ENCODE measurements around the gene NOS3. TPM values are rescaled to one million over a fixed set of nuclear protein-coding genes. Genes with fewer than 3 reads are reported as not detected.

Gene NOS3
- total RNA-seq, 1 experiment from 2014 or later, result 41.6 TPM

DNA sequence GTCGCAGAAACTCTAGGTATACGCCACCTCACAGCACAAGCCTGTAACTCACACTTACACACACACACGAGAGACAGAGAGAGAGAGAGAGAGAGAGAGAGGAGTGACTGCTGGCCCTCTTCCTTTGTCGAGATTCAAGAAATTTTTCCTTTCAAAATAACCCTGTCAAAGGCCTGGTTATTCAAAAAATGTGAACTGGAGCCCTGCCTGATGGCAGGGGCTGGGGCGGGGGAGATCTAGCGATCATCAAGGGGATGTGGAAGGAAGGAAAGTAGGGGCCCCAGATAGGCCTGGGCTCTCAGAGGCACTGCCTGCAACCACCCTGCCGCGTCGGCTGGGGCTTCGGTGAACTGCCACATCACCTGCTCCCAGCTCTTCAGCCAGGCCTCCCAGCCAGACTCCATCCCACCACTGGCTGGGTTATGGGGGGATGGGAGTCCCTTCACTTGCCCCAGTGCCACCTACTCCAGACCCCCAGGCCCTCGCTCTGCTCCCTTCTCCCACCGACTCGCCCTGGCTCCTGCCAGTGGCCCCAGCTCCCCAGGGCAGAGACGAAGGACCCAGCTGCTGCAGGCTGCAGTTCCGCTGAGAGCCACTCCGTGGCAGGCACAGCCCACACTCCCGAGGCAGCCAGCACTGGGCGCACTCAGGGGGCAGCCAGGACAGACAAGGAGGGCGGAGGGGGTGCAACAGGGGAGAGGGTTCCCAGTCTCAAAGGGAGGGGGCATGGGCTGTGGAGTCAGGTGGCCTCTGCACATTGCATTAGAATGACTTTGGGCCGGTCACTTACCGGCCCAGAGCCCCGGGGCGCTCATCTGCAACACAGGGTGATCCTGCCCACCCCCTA, 28.0 kb upstream of the NOS3 start:
- in situ Hi-C loops (cut with HindIII; ENCODE audit: low sequenced_read_pairs), result no loop called here
- DNase-seq (ENCODE audit: low spot score), result peak; percentile 82

DNA sequence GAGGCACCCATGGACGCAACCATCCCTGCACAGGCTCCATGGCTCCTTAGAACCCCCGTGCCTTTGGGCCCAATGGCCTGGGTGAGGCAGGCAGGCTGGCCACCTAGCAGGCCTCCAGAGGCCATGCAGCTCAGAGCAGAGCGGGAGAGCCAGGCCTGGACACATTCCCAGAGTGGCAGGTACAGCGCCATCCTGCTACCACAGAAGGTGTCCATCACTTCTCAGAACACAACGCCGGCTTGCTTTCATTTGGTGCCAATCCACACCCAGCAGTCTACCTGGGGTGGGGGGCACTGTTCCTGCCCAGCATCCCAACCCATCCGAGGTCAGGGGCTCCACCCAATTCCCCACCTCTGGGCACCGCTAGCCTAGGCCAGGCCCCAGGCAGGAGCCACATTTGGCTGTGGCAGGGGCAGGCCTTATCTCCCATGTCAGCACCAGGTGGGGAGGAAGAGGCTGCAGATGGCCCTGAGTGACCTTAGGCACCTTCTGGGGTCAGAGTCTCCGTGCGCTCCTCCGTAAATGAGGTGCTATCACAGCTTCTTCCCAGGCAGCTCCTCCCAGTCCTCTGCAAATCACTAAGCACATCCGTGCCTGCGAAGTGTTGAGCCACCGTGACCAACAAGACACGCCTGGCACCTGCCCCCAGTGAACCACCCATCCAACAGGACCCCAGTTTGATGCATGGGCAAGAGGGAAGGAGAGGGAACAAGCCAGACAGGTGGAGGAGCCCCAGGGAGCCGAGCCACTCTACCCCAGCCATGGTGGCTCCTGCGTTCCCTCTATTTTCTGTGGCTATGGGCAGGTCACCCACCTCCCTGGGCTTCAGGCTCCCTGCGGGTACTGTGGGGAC, 26.9 kb upstream of the NOS3 start:
- peak; percentile 67 for DNase-seq (ENCODE audit: low spot score)
- in situ Hi-C loops (cut with HindIII; ENCODE audit: low sequenced_read_pairs), result no loop called here

- peak; percentile 91 for DNase-seq (ENCODE audit: low spot score)
- in situ Hi-C loops (cut with HindIII; ENCODE audit: low sequenced_read_pairs), result no loop called here
These were observed 26.2 kb upstream of the NOS3 start for GRCh38 chr7:150964593-150965111.

DNA sequence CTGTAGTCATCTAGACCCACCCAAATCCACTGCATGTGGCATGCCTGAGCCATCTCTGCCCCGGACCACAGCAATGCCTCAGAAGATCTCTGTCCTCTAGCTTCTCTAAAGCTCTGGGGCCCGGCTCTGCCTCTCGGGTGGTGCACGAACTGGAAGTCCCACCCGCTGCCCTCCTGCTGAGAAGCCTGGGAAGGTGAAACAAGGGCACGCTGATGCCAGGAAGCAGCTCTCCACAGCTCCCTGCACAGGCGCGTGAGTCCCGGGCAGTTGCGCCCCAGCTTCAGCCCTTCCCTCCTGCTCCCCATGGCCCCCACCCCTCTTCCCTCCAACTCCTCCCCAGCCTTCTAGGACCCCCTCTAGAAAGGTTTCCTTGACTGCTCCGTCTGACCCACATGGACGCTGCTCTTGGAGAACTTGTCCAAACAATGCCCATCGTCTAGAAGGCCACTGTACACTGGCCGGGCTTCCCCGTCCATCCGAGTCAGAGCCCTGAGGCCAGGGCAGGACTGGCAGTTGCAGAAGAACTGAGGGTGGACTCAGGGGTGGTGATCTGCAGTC, 25.5 kb upstream of the NOS3 start:
- in situ Hi-C loops (cut with HindIII; ENCODE audit: low sequenced_read_pairs), result no loop called here
- DNase-seq (ENCODE audit: low spot score), result no peak

- in situ Hi-C loops (cut with HindIII; ENCODE audit: low sequenced_read_pairs), result no loop called here
- DNase-seq (ENCODE audit: low spot score), result peak; percentile 35
These were observed 24.8 kb upstream of the NOS3 start for GRCh38 chr7:150966002-150966401.

GRCh38 chr7:150967349-150967748, 23.5 kb upstream of the NOS3 start:
- DNase-seq (ENCODE audit: low spot score), result no peak
- in situ Hi-C loops (cut with HindIII; ENCODE audit: low sequenced_read_pairs), result no loop called here

DNA sequence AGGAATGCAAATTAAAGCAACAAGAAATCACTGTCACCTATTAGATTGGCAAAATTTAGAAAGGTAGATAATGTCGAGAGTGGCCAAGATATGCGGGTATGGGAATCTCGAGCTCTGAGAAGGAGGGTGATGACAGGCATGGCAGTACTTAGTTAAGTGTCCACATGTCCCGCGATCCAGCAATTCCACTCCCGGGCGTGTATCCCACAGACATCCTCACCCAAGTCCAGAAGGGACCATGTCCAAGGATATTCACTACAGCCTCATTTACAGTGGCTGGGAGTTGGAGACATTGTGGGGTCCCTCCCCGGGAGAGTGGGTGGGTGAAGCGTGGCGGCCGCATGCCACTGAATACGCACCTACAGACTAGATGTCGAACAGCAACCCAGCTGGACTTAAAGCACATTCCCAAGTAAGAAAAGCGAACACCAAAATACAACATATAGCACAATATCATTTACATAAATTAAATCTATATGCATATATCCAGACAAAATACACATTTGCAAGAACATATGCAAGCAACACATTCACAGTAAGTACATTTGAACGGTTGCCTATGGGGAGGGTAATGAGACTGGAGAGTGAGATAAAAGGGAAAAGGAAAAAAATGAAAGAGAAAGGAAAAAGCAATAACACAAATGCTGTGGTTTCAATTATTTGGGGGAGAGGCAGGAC, 22.6 kb upstream of the NOS3 start:
- in situ Hi-C loops (cut with HindIII; ENCODE audit: low sequenced_read_pairs), result no loop called here
- no peak for DNase-seq (ENCODE audit: low spot score)

GRCh38 chr7:150968734-150969372, 22.0 kb upstream of the NOS3 start:
- DNase-seq (ENCODE audit: low spot score), result peak; percentile 43
- in situ Hi-C loops (cut with HindIII; ENCODE audit: low sequenced_read_pairs), result no loop called here

DNA sequence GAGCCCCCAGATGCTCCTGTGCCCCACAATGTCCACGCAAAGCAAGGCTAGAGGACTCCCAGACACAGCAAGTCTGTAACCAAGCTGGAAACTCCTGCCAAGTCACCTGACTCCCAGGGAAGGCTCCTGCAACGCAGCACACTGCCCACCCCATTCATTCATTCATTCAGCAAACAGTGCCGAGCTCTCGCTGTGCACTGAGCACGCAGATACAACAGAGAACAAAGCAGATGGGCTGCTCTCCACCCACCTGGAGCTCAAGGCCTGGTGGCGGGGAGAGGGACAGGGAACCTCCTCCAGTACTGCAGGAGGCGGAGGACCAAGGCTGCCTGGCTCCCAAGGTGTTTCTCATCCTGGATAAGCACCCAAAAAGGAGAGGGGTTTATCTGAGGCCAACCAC, 21.3 kb upstream of the NOS3 start:
- peak; percentile 90 for DNase-seq (ENCODE audit: low spot score)
- in situ Hi-C loops (cut with HindIII; ENCODE audit: low sequenced_read_pairs), result no loop called here

DNA sequence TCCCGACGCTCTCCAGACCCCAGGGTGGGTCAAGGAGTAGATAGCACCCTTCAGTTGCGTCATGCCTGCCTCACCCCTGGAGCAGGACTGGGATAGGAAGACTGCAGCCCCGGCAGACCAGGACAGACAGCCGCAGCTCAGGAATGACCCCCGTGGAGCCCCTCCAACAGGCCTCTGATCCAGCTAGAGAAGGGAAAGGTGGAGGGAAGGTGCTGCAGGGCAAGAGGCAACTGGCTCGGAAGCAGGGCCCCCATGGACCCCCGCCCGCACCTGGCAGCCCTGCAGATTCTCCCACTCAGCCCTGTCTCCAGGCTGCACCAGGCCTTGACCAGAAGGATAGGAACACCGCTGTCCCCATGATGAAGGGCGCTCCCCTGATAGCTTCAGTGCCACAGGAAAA, 20.4 kb upstream of the NOS3 start:
- DNase-seq (ENCODE audit: low spot score), result no peak
- in situ Hi-C loops (cut with HindIII; ENCODE audit: low sequenced_read_pairs), result no loop called here

DNA sequence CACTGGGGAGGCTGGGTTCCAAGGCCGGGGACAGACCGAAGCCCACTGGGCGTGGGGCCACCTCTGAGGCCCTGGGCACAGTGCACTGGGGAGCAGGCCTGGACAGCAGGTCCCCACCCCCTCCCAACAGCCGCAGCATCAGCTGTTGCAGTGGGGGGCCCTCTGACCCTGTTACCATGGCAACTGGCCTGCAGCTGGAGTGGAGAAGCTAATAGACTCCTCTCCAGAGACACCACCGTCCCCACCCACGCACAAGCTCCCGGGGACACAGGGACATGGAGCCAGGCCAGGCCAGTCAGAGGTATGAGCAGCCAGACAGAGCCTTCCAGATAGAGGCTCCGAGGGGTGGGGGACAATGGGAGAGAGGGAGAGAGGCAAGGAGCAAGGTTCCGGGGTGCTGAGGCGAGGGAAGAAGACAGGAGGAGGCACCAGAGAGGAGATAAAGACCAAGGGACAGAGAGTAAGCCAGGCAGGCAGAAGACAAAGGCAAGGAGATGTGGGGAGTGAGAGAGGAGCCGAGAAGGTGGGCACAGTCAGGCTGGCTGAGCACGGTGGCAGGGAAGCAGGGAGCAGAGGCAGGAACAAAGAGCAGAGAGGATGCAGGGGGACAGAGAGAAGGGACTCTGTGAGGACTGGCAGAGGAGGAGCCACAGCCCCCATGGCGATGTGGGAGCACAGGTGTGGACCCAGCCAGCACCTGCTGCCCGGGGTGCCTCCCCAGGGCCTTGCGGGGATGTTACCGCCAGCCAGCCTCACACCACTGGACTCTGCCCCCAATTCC, 19.4 kb upstream of the NOS3 start:
- in situ Hi-C loops (cut with HindIII; ENCODE audit: low sequenced_read_pairs), result no loop called here
- DNase-seq (ENCODE audit: low spot score), result no peak

GRCh38 chr7:150972023-150972468, 18.8 kb upstream of the NOS3 start:
- in situ Hi-C loops (cut with HindIII; ENCODE audit: low sequenced_read_pairs), result no loop called here
- DNase-seq (ENCODE audit: low spot score), result no peak

GRCh38 chr7:150972741-150973140, 18.1 kb upstream of the NOS3 start:
- DNase-seq (ENCODE audit: low spot score), result no peak
- in situ Hi-C loops (cut with HindIII; ENCODE audit: low sequenced_read_pairs), result no loop called here

GRCh38 chr7:150973571-150974451, 17.0 kb upstream of the NOS3 start:
- DNase-seq (ENCODE audit: low spot score), result no peak
- in situ Hi-C loops (cut with HindIII; ENCODE audit: low sequenced_read_pairs), result no loop called here

- in situ Hi-C loops (cut with HindIII; ENCODE audit: low sequenced_read_pairs), result no loop called here
- DNase-seq (ENCODE audit: low spot score), result peak; percentile 64
These were observed 16.1 kb upstream of the NOS3 start for GRCh38 chr7:150974468-150975391.
